Fibroblast of villous mesenchyme (primary cell): Measurements from ENCODE around the gene KIF3C. TPM values are rescaled to one million over a fixed set of nuclear protein-coding genes. Genes with fewer than 3 reads are reported as not detected.

Source experiments
- DNase-seq: peaks from one replicate; pipeline ENCODE4 v3.0.0-alpha.2; 2010; ENCODE audit warnings: low read depth
- H3K4me3 ChIP-seq: 2 replicates; pipeline ENCODE4 v1.5.1; 2011; ENCODE audit warnings: low read depth, mild to moderate bottlenecking, low read length
- total RNA-seq: library from RNA; depleted of rRNA; stranded (reverse); fragments of >200 nt; gene quantifications from 2 replicates; pipeline ENCODE4 v1.2.3, GENCODE V29; 2012
- TF ChIP-seq, protein P1 (sequence below): IDR thresholded peaks from 2 replicates; pipeline ENCODE4 v1.5.1; 2012; ENCODE audit warnings: low read depth, mild to moderate bottlenecking, low read length; ENCODE audit not compliant: insufficient read depth

The KIF3C gene
- total RNA-seq, 1 donor = 9.9 TPM

DNA sequence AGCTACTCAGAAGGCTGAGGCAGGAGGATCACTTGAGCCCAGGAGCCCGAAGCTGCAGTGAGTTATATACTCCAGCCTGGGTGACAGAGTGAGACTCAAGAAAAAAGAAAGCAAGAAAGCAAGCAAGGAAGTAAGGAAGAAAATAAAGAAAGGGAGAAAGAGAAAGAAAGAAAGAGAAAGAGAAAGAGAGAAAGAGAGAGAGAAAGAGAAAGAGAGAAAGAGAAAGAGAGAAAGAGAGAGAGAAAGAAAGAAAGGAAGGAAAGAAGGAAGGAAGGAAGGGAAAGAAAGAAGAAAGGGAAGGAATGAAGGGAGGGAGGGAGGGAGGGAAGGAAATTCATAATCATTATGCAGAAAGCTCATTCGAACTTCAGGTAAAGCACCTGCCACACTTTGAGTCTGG lies 33.9 kb downstream of the KIF3C start:
- DNase-seq = no peak
- TF ChIP-seq, protein P1, sequence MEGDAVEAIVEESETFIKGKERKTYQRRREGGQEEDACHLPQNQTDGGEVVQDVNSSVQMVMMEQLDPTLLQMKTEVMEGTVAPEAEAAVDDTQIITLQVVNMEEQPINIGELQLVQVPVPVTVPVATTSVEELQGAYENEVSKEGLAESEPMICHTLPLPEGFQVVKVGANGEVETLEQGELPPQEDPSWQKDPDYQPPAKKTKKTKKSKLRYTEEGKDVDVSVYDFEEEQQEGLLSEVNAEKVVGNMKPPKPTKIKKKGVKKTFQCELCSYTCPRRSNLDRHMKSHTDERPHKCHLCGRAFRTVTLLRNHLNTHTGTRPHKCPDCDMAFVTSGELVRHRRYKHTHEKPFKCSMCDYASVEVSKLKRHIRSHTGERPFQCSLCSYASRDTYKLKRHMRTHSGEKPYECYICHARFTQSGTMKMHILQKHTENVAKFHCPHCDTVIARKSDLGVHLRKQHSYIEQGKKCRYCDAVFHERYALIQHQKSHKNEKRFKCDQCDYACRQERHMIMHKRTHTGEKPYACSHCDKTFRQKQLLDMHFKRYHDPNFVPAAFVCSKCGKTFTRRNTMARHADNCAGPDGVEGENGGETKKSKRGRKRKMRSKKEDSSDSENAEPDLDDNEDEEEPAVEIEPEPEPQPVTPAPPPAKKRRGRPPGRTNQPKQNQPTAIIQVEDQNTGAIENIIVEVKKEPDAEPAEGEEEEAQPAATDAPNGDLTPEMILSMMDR = no peak
- H3K4me3 ChIP-seq = no peak overlapping the region

DNA sequence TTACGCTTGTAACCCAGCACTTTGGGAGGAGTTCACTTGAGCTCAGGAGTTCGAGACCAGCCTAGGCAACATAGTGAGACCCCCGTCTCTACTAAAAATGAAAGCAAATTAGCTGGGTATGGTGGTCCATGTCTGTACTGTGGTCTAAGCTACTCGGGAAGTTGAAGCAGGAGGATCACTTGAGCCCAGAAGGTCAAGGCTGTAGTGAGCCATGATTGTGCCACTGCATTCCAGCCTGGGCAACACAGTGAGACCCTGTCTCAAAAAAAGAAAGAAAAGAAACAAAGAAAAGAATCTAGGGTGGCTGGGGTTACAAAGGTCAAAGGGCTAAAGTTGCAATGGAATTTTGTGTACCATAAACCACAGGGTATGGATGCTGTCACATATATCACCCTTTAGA lies 41.3 kb downstream of the KIF3C start:
- TF ChIP-seq, protein P1 = no peak
- no peak overlapping the region for H3K4me3 ChIP-seq
- DNase-seq = no peak

DNA sequence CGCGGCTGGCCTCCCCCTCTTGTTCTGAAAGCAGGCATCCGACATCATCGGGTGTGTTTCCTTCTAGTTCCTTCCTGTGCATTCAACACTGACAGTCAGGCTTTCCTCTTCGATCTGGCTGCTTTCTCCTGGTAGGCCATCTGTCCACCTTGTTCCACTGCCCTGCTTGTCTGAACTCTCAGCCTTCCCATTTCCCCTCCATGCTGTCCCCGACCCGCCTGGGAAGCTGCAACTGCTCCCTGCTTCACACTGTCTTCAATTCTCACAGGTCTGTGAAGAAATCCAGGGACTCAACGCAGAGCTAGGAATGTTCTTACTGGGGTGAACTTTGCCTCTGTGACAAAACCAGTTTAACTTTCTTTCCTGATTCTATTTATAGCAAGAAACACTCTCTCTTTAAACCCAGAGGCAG lies 43.0 kb downstream of the KIF3C start:
- TF ChIP-seq, protein P1 = no peak
- DNase-seq = no peak
- H3K4me3 ChIP-seq = no peak overlapping the region

DNA sequence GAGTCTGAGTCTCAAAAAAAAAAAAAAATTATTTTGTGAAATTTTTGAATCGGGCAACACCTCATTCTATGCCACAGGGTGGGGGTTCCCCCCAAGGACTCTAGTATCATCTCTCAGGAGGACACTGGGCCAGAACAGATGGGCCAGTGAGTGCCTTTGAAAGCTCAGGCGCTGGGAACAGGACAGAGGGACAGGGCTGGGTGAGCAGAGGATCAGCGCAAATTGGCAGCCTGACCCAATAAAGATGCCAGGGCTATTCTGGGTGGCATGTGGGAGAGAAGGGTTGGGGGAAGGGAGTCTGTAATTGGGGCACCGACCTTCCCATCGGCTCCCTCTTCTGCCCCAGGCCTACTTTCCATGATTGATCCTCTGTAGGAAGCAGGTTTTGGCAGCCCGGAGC lies 44.0 kb downstream of the KIF3C start:
- H3K4me3 ChIP-seq = no peak overlapping the region
- no peak for DNase-seq
- TF ChIP-seq, protein P1 = no peak

DNA sequence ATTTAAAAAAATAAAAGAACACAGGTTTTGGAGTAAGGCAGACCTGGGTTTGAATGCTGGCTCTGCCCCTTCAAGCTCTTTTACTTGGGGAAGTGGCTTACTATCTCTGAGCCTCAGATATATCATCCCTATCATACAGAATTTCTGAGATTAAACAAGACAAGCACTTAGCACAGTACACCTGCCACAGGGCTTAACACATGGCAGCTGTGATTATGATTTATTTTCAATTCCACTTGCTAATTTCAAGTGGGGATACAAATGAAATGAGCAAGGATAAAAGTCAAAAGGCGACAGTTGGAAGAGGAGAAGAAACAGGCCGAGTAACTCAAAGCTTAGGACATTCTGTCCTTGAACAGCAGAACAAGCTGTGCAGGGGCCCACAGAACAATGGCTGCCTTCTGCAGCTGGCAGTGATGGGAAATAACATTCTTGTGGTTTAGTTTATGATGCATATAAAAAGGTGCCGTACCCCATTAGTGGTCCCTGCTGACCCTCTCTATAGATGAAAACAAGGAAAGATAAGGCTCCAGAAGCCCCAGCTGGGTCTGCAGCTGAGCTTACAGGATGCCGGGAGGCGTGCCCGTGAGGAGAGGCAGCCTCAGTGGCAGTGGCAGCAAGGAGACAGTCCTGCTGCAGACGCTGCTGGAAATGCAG lies 45.3 kb downstream of the KIF3C start:
- H3K4me3 ChIP-seq = no peak overlapping the region
- peak; percentile 37 for DNase-seq
- TF ChIP-seq, protein P1 = no peak

DNA sequence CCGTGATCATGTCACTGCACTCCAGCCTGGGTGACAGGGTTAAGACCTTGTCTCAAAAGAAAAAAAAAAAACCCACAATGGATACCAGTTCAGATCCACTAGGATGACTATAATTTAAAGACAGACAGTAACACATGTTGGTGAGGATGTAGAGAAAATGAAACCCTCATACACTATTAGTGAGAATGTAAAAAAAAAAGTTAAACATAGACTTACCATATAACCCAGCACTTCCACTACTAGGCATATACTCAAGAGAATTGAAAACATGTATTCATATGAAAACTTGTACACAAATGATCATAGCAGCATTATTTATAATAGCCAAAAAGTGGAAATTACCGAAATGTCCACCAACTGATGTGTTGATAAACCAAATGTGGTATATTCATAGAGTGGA lies 48.7 kb downstream of the KIF3C start:
- TF ChIP-seq, protein P1 = no peak
- no peak overlapping the region for H3K4me3 ChIP-seq
- no peak for DNase-seq
